Measurements from ENCODE around the gene ARL13B. TPM values are rescaled to one million over a fixed set of nuclear protein-coding genes. Genes with fewer than 3 reads are reported as not detected.

The ARL13B gene
- total RNA-seq, 1 experiment from 2014 or later: 7.6 TPM

DNA sequence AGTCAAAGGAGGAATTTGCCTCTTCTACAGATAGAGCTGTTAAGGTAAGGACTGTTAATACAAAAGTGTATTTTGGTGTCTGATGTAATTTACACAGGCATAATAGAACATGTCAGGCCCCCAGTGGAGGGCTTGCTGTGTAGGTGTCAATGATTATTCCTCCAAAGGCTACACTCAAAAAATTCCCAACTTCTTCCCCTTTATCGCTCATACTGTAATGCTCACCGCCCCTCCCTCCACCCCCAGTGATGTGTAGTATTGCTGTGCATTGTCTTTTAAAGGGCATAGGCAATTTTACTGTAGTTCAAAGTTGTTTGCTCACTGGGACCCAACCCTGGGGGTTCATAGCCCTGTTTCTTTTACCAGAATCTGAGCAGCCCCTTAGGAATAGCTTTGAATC is 115.2 kb downstream of the ARL13B start:
- H3K36me3 Mint-ChIP-seq (ENCODE audit: insufficient read depth, unreplicated experiment): peaks cover 6% of the 10 kb centered on the region
- H3K4me3 ChIP-seq (ENCODE audit: low read depth, low read length): no peak overlapping the region
- H3K27ac Mint-ChIP-seq (ENCODE audit: unreplicated experiment): no peak overlapping the region
- no peaks in the 10 kb centered on the region for H3K9me3 Mint-ChIP-seq (ENCODE audit: unreplicated experiment)
- H3K36me3 ChIP-seq (ENCODE audit: control insufficient read depth, insufficient read depth, low read length): no peaks in the 10 kb centered on the region
- H3K4me3 Mint-ChIP-seq (ENCODE audit: unreplicated experiment): no peak overlapping the region
- no peaks in the 10 kb centered on the region for H3K27me3 ChIP-seq (replicated peaks; ENCODE audit: control insufficient read depth, insufficient read depth, low read length)
- no TSS peak for BruUV-seq (replicated peaks)
- DNase-seq: no peak
- no peaks in the 10 kb centered on the region for H3K27me3 Mint-ChIP-seq (ENCODE audit: insufficient read depth, unreplicated experiment)
- H3K9me3 ChIP-seq: no peaks in the 10 kb centered on the region
- TF ChIP-seq, protein P1, sequence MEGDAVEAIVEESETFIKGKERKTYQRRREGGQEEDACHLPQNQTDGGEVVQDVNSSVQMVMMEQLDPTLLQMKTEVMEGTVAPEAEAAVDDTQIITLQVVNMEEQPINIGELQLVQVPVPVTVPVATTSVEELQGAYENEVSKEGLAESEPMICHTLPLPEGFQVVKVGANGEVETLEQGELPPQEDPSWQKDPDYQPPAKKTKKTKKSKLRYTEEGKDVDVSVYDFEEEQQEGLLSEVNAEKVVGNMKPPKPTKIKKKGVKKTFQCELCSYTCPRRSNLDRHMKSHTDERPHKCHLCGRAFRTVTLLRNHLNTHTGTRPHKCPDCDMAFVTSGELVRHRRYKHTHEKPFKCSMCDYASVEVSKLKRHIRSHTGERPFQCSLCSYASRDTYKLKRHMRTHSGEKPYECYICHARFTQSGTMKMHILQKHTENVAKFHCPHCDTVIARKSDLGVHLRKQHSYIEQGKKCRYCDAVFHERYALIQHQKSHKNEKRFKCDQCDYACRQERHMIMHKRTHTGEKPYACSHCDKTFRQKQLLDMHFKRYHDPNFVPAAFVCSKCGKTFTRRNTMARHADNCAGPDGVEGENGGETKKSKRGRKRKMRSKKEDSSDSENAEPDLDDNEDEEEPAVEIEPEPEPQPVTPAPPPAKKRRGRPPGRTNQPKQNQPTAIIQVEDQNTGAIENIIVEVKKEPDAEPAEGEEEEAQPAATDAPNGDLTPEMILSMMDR (IDR thresholded peaks at IDR 0.05; ENCODE audit: insufficient read depth in 1 of 2, low read depth in 1 of 2, low read length in 1 of 2, severe bottlenecking in 1 of 2, unreplicated experiment in 1 of 2): no peak
- ChIA-PET CTCF (no interaction called here), POLR2A (no interaction called here)
- no peaks in the 10 kb centered on the region for H3K4me1 ChIP-seq
- intact Hi-C loops (cut with micrococcal nuclease; ENCODE audit: unreplicated experiment): no loop called here
- H3K4me1 Mint-ChIP-seq (ENCODE audit: low read depth, unreplicated experiment): no peaks in the 10 kb centered on the region

DNA sequence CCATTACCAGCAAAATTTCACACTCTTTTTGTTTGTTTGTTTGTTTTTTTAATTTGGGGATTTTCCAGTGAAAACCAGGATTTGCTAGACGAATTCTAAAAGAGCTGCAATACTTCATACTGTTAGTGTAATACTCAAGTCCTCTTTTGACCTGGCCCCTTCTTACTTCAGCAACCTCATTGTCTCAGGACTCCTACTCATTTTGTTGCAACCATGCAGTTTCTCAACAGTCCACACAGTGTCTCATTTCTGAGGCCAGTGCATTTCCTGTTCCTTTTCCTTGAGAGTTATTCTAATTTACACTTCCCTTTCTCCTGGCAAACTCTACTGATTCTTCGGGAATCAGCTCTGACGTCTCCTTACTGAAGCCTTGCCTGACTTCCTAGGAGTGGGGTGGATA is 118.5 kb downstream of the ARL13B start:
- Mint-ChIP-seq H3K4me3 (ENCODE audit: unreplicated experiment) (no peak overlapping the region), H3K27ac (ENCODE audit: unreplicated experiment) (no peak overlapping the region), H3K9me3 (ENCODE audit: unreplicated experiment) (no peaks in the 10 kb centered on the region), H3K4me1 (ENCODE audit: low read depth, unreplicated experiment) (no peaks in the 10 kb centered on the region), H3K36me3 (ENCODE audit: insufficient read depth, unreplicated experiment) (peaks cover 6% of the 10 kb centered on the region), H3K27me3 (ENCODE audit: insufficient read depth, unreplicated experiment) (no peaks in the 10 kb centered on the region)
- Histone ChIP-seq H3K4me3 (ENCODE audit: low read depth, low read length) (no peak overlapping the region), H3K27me3 (replicated peaks; ENCODE audit: control insufficient read depth, insufficient read depth, low read length) (no peaks in the 10 kb centered on the region), H3K36me3 (ENCODE audit: control insufficient read depth, insufficient read depth, low read length) (no peaks in the 10 kb centered on the region), H3K4me1 (no peaks in the 10 kb centered on the region), H3K9me3 (no peaks in the 10 kb centered on the region)
- BruUV-seq (replicated peaks): no TSS peak
- intact Hi-C loops (cut with micrococcal nuclease; ENCODE audit: unreplicated experiment): no loop called here
- POLR2A ChIA-PET: no interaction called here
- CTCF ChIA-PET: no interaction called here
- no peak for DNase-seq
- TF ChIP-seq, protein P1 (IDR thresholded peaks at IDR 0.05; ENCODE audit: insufficient read depth in 1 of 2, low read depth in 1 of 2, low read length in 1 of 2, severe bottlenecking in 1 of 2, unreplicated experiment in 1 of 2): no peak

DNA sequence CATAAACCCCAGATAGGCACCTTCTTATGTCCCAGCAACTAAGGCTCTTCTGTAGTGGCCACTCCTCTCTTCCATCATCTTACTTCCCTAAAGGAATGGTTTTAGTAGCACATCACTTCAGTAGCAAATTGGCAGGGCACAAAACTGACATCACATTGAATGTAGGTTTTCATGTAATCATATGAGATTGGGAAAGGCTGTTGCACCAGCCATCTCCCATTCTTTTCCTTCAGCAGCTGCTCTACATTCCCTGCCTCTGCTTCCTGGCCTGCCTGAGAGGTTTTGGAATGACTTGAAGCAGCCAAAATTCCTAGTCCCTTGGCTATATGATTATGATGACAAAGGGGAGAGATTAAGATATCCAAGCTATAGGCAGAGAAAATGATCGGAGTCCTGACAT is 119.4 kb downstream of the ARL13B start:
- no peaks in the 10 kb centered on the region for H3K27me3 ChIP-seq (replicated peaks; ENCODE audit: control insufficient read depth, insufficient read depth, low read length)
- ChIA-PET POLR2A (no interaction called here), CTCF (no interaction called here)
- no peaks in the 10 kb centered on the region for H3K4me1 Mint-ChIP-seq (ENCODE audit: low read depth, unreplicated experiment)
- H3K36me3 ChIP-seq (ENCODE audit: control insufficient read depth, insufficient read depth, low read length): no peaks in the 10 kb centered on the region
- no peaks in the 10 kb centered on the region for H3K27me3 Mint-ChIP-seq (ENCODE audit: insufficient read depth, unreplicated experiment)
- no peak overlapping the region for H3K4me3 ChIP-seq (ENCODE audit: low read depth, low read length)
- peaks cover 6% of the 10 kb centered on the region for H3K36me3 Mint-ChIP-seq (ENCODE audit: insufficient read depth, unreplicated experiment)
- no TSS peak for BruUV-seq (replicated peaks)
- intact Hi-C loops (cut with micrococcal nuclease; ENCODE audit: unreplicated experiment): no loop called here
- no peak overlapping the region for H3K4me3 Mint-ChIP-seq (ENCODE audit: unreplicated experiment)
- H3K9me3 ChIP-seq: no peaks in the 10 kb centered on the region
- H3K4me1 ChIP-seq: no peaks in the 10 kb centered on the region
- TF ChIP-seq, protein P1 (IDR thresholded peaks at IDR 0.05; ENCODE audit: insufficient read depth in 1 of 2, low read depth in 1 of 2, low read length in 1 of 2, severe bottlenecking in 1 of 2, unreplicated experiment in 1 of 2): no peak
- DNase-seq: no peak
- H3K27ac Mint-ChIP-seq (ENCODE audit: unreplicated experiment): no peak overlapping the region
- H3K9me3 Mint-ChIP-seq (ENCODE audit: unreplicated experiment): no peaks in the 10 kb centered on the region
